RKO (cell line): ENCODE results near the gene ZNF543.
A peak's percentile ranks its signal among the peaks of the same experiment; 100 is the strongest.

Experiments
- DNase-seq: peaks from one replicate; pipeline ENCODE4 v3.0.0-alpha.2; 2016; ENCODE audit warnings: low spot score

The ZNF543 gene

GRCh38 chr19:57320180-57321084 is at the start of gene ZNF543:
TSS of gene ZNF543 (plus strand) at chr19:57320472. CDS start at chr19:57320854, 382 bp downstream.
- peak; percentile 89 for DNase-seq

GRCh38 chr19:57271280-57271679 is 49.0 kb upstream of the ZNF543 start:
- DNase-seq, result no peak

GRCh38 chr19:57273014-57273413 is 47.3 kb upstream of the ZNF543 start:
- DNase-seq, result no peak

- no peak for DNase-seq
Measured at GRCh38 chr19:57276430-57276829, 43.8 kb upstream of the ZNF543 start.

- DNase-seq, result peak; percentile 31
Measured at GRCh38 chr19:57278481-57278880, 41.8 kb upstream of the ZNF543 start.

GRCh38 chr19:57279418-57280164 is 40.7 kb upstream of the ZNF543 start:
- peak; percentile 97 for DNase-seq

- peak; percentile 97 for DNase-seq
Measured at GRCh38 chr19:57280165-57280961, 39.9 kb upstream of the ZNF543 start, which contains the start of gene ZNF460. TSS of gene ZNF460 (plus strand) at chr19:57280485. CDS start at chr19:57280807, 322 bp downstream.

- DNase-seq, result peak; percentile 37
Measured at GRCh38 chr19:57280962-57281400, 39.3 kb upstream of the ZNF543 start.

- peak; percentile 29 for DNase-seq
Measured at GRCh38 chr19:57282011-57282643, 38.1 kb upstream of the ZNF543 start.

GRCh38 chr19:57288373-57288772 is 31.9 kb upstream of the ZNF543 start:
- DNase-seq, result no peak

- DNase-seq, result no peak
Measured at GRCh38 chr19:57290970-57291369, 29.3 kb upstream of the ZNF543 start.

GRCh38 chr19:57292547-57292946 is 27.7 kb upstream of the ZNF543 start:
- no peak for DNase-seq

- DNase-seq, result no peak
Measured at GRCh38 chr19:57293719-57294118, 26.6 kb upstream of the ZNF543 start.

GRCh38 chr19:57302020-57302465 is 18.2 kb upstream of the ZNF543 start:
- peak; percentile 66 for DNase-seq

GRCh38 chr19:57302727-57303401 is 17.4 kb upstream of the ZNF543 start:
- DNase-seq, result peak; percentile 19

GRCh38 chr19:57305056-57305455 is 15.2 kb upstream of the ZNF543 start:
- no peak for DNase-seq

- DNase-seq, result no peak
Measured at GRCh38 chr19:57308514-57308913, 11.8 kb upstream of the ZNF543 start.

GRCh38 chr19:57310792-57311191 is 9.5 kb upstream of the ZNF543 start:
- no peak for DNase-seq

GRCh38 chr19:57314146-57314545 is 6.1 kb upstream of the ZNF543 start:
- DNase-seq, result no peak

- no peak for DNase-seq
Measured at GRCh38 chr19:57317503-57317902, 2.8 kb upstream of the ZNF543 start.

- peak; percentile 7 for DNase-seq
Measured at GRCh38 chr19:57319869-57320179, 448 bp upstream of the ZNF543 start.
